ENCODE measurements around the gene CNGB1. TPM values are rescaled to one million over a fixed set of nuclear protein-coding genes. Genes with fewer than 3 reads are reported as not detected.

CNGB1 gene
- total RNA-seq, 3 donors from 2014 or later = 0.14 to 2.0 (median 0.55) TPM

GRCh38 chr16:58002416-58002800 lies 31.5 kb upstream of the CNGB1 start:
- H3K36me3 ChIP-seq (ENCODE audit: low read depth) = no peaks in the 10 kb centered on the region
- H3K4me3 ChIP-seq = no peak overlapping the region
- peaks cover 11% of the 10 kb centered on the region for H3K4me1 ChIP-seq (ENCODE audit: low read depth)
- intact Hi-C loops (cut with DNase I, micrococcal nuclease) = loop anchor here (5.0 to 10.0 kb wide), 2 partner anchors 100 to 108 kb away; no protein-coding TSS in a partner anchor
- no peaks in the 10 kb centered on the region for H3K9me3 ChIP-seq
- no peak for TF ChIP-seq CTCF (IDR thresholded peaks at IDR 0.05)
- DNase-seq (no peak), ATAC-seq (no peak)

GRCh38 chr16:58001781-58002415 lies 31.0 kb upstream of the CNGB1 start:
- no peak for DNase-seq
- ATAC-seq = no peak
- Histone ChIP-seq H3K9me3 (no peaks in the 10 kb centered on the region), H3K4me1 (ENCODE audit: low read depth) (peaks cover 11% of the 10 kb centered on the region), H3K4me3 (peak overlapping the region; percentile 46), H3K36me3 (ENCODE audit: low read depth) (no peaks in the 10 kb centered on the region)
- TF ChIP-seq CTCF (IDR thresholded peaks at IDR 0.05) = no peak
- intact Hi-C loops (cut with DNase I, micrococcal nuclease) = loop anchor here (5.0 to 10.0 kb wide), 2 partner anchors 100 to 107 kb away; no protein-coding TSS in a partner anchor

- peaks cover 11% of the 10 kb centered on the region for H3K4me1 ChIP-seq (ENCODE audit: low read depth)
- peak; percentile 75 for TF ChIP-seq CTCF (IDR thresholded peaks at IDR 0.05)
- no peaks in the 10 kb centered on the region for H3K36me3 ChIP-seq (ENCODE audit: low read depth)
- ATAC-seq = peak; percentile 93
- peak; percentile 88 to 92 (median 91) for DNase-seq
- no peaks in the 10 kb centered on the region for H3K9me3 ChIP-seq
- intact Hi-C loops (cut with DNase I, micrococcal nuclease) = loop anchor here (5.0 to 10.0 kb wide), 2 partner anchors 99 to 106 kb away; no protein-coding TSS in a partner anchor
- H3K4me3 ChIP-seq = peak within 1 kb of the TSS; percentile 46
Observed at GRCh38 chr16:58000706-58001676, 30.1 kb upstream of the CNGB1 start, which contains the start of gene USB1. Gene USB1, plus strand, starts transcription at chr16:58001407. Its CDS starts 77 bp downstream, at chr16:58001484.

GRCh38 chr16:57999971-58000705 lies 29.2 kb upstream of the CNGB1 start, which contains the start of gene ZNF319:
Gene ZNF319, minus strand, starts transcription at chr16:58000672. Its CDS starts 2,407 bp downstream, at chr16:57998265.
- intact Hi-C loops (cut with DNase I, micrococcal nuclease) = loop anchor here (5.0 to 10.0 kb wide), 2 partner anchors 98 to 105 kb away; no protein-coding TSS in a partner anchor
- peak; percentile 16 for ATAC-seq
- Histone ChIP-seq H3K36me3 (ENCODE audit: low read depth) (no peaks in the 10 kb centered on the region), H3K4me1 (ENCODE audit: low read depth) (peaks cover 11% of the 10 kb centered on the region), H3K4me3 (peak within 1 kb of the TSS; percentile 46), H3K9me3 (no peaks in the 10 kb centered on the region)
- TF ChIP-seq CTCF (IDR thresholded peaks at IDR 0.05) = no peak
- DNase-seq = peak in 2 of 3 donors; percentile 30 to 53

Measured in mucosa of descending colon (tissue), 3 donors.